ENCODE results near the gene VAMP1. TPM values are rescaled to one million over a fixed set of nuclear protein-coding genes. Genes with fewer than 3 reads are reported as not detected.
"Not testable (repeated sequence)": the region's sequence is repeated elsewhere in the genome, so short reads cannot be mapped to it uniquely, and the experiment has no call there.

The VAMP1 gene
- total and polyA plus RNA-seq, 4 donors = 38.3 to 279 (median 232) TPM

DNA sequence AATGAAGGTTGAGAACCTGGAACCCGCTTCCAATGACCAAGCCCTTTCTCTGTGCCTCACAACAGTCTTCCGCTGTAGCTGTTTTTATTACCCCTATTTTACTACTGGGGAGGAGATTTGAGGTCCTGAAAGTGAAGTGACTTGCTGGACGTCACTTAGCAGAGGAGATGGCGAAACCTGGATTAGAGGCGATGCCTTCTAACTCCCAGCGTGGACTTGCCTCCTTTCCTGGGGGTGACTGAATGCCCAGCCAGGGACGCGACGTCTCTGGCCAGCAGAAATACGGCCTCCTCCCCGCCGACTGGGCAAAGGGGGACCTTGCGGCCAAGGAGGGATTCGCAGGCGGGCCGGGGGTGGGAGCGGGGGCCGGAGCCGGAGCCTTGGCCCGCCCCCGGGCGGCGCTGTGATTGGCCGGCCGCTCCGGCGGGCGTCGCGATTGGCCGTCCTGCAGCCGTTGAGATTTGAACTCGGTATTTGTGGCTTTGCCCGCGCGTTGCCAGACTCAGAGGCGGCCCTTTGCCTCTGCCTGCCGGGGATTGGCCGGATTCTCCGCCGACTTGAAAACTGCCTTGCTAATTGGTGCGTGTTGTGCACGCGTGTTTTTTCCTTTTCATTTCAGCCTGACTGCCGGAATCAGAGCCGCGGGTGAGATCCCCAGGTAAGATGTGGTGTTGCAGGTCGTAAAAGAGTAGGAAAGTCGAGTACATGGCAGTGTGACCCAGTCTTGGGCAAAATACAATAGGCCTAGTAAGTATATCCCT lies 23.2 kb upstream of the VAMP1 start, which contains the start of gene NCAPD2:
TSS of gene NCAPD2 (plus strand) at position 606 of the 761 bp plus-strand sequence. CDS start 997 bp downstream, outside the sequence.
- Histone ChIP-seq H3K27me3 (ENCODE audit: control insufficient read depth, insufficient read depth, low read length) (no peaks in the 10 kb centered on the region), H3K36me3 (ENCODE audit: control insufficient read depth, insufficient read depth, low read length) (peaks cover 17% of the 10 kb centered on the region), H3K4me3 (ENCODE audit: low read depth, low read length) (peak within 1 kb of the TSS; percentile 91), H3K27ac (ENCODE audit: low read depth, low read length) (peak within 1 kb of the TSS; percentile 99), H3K4me1 (ENCODE audit: control insufficient read depth, insufficient read depth, low read length) (no peaks in the 10 kb centered on the region), H3K9me3 (ENCODE audit: control insufficient read depth, insufficient read depth, low read length) (no peaks in the 10 kb centered on the region)
- DNase-seq (ENCODE audit: low read depth in 4 of 6, low spot score in 6 of 6) = peak; percentile 84 to 98 (median 92)
- under 1% methylated on average over 47 of the region's 49 CpGs for WGBS (ENCODE audit: insufficient coverage)

DNA sequence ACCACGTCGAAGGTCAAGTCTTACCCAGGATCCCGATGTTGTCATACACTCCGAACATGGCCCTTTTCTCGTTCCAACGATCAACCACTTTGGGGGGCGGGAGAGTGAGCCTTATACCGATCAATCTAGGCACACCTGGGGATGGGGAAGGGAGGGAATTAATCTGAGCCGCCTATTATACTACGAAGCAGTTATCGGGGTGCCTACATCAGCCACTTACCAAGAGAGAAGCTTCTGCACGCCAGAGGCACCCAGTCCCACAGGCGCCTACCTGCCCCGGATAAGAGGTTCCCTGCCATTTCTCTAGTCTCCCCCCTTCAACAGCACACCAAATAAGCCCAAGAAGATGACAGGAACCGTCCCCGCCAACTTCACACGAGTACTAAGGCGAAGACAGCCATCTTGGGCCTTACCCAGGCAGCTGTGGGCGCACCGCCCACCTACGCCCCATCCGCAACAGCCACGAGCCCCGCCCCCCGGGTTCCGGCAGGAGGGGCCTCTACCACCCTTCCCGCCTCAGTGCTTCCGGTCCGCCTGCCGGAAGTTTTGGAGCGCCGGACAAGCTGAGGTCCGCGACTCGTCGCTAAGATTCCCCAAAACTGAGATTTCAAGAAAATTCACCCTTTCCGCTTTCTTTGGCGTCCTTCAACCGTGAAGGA lies 22.5 kb upstream of the VAMP1 start, which contains the start of gene MRPL51:
TSS of gene MRPL51 (minus strand) at position 425 of the 659 bp plus-strand sequence. CDS start at position 299, 126 bp downstream.
- peaks cover 15% of the 10 kb centered on the region for H3K36me3 ChIP-seq (ENCODE audit: control insufficient read depth, insufficient read depth, low read length)
- H3K27me3 ChIP-seq (ENCODE audit: control insufficient read depth, insufficient read depth, low read length) = no peaks in the 10 kb centered on the region
- no peaks in the 10 kb centered on the region for H3K4me1 ChIP-seq (ENCODE audit: control insufficient read depth, insufficient read depth, low read length)
- no peaks in the 10 kb centered on the region for H3K9me3 ChIP-seq (ENCODE audit: control insufficient read depth, insufficient read depth, low read length)
- H3K27ac ChIP-seq (ENCODE audit: low read depth, low read length) = peak within 1 kb of the TSS; percentile 99
- peak; percentile 76 to 98 (median 92) for DNase-seq (ENCODE audit: low read depth in 4 of 6, low spot score in 6 of 6)
- WGBS (ENCODE audit: insufficient coverage) = 0% methylated on average over 28 of the region's 39 CpGs
- H3K4me3 ChIP-seq (ENCODE audit: low read depth, low read length) = peak within 1 kb of the TSS; percentile 91

DNA sequence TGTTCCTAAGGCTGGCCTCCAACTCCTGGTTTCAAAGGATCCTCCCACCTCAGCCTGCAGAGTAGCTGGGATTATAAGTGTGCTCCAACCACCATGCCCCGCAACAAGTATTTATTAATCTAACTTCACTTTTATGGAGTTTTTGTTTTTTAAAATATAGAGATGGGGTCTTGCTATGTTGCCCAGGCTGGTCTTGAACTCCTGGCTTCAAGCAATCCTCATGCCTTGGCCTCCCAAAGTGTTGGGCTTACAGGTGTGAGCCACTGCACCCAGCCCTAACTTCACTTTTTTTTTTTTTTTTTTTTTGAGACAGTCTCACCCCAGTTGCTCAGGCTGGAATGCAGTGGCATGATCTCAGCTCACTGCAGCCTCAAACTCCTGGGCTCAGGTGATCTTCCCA lies 20.2 kb upstream of the VAMP1 start:
- not testable (repeated sequence) for H3K36me3 ChIP-seq (ENCODE audit: control insufficient read depth, insufficient read depth, low read length); H3K9me3 ChIP-seq (ENCODE audit: control insufficient read depth, insufficient read depth, low read length); H3K27ac ChIP-seq (ENCODE audit: low read depth, low read length); H3K27me3 ChIP-seq (ENCODE audit: control insufficient read depth, insufficient read depth, low read length); H3K4me1 ChIP-seq (ENCODE audit: control insufficient read depth, insufficient read depth, low read length); DNase-seq (ENCODE audit: low read depth in 4 of 6, low spot score in 6 of 6); H3K4me3 ChIP-seq (ENCODE audit: low read depth, low read length)
- no CpG with 5 or more reads among the region's 1 CpG for WGBS (ENCODE audit: insufficient coverage)

DNA sequence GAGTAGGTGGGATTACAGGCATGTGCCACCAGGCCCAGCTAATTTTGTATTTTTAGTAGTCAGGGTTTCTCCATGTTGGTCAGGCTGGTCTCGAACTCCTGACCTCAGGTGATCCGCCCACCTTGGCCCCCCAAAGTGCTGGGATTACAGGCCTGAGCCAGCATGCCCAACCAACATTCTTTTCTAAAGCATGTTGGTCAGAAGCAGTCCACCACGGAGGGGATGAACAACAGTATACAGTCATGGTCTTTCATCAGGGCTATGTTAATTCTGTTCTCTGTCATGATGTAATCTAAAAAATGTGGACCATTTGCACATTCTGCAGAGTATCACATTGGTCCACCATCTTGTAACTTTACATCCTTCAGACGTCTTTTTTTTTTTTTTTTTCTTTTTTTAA lies 19.0 kb upstream of the VAMP1 start:
- no peak for DNase-seq (ENCODE audit: low read depth in 4 of 6, low spot score in 6 of 6)
- no peak overlapping the region for H3K4me3 ChIP-seq (ENCODE audit: low read depth, low read length)
- WGBS (ENCODE audit: insufficient coverage) = 66% methylated on average over 3 of the region's 4 CpGs

DNA sequence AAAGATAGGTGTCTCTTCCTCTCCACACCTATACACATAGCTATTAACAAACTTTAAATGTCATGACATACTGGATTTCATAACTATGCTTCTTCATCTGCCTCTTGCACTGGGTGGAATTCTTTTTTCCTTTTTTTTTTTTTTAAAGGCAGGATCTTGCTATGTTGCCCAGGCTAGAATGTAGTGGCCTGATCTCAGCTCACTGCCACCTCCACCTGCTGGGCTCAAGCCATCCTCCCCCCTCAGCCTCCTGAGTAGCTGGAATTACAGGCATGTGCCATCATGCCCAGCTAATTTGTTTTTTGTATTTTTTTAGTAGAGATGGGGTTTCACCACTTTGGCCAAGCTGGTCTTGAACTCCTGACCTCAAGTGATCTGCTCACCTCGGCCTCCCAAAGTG lies 17.8 kb upstream of the VAMP1 start:
- H3K4me3 ChIP-seq (ENCODE audit: low read depth, low read length) = no peak overlapping the region
- 88% methylated on average over 1 of the region's 1 CpG for WGBS (ENCODE audit: insufficient coverage)
- no peaks in the 10 kb centered on the region for H3K27me3 ChIP-seq (ENCODE audit: control insufficient read depth, insufficient read depth, low read length)
- peaks cover 6% of the 10 kb centered on the region for H3K36me3 ChIP-seq (ENCODE audit: control insufficient read depth, insufficient read depth, low read length)
- DNase-seq (ENCODE audit: low read depth in 4 of 6, low spot score in 6 of 6) = no peak
- no peaks in the 10 kb centered on the region for H3K4me1 ChIP-seq (ENCODE audit: control insufficient read depth, insufficient read depth, low read length)
- no peaks in the 10 kb centered on the region for H3K9me3 ChIP-seq (ENCODE audit: control insufficient read depth, insufficient read depth, low read length)
- no peak overlapping the region for H3K27ac ChIP-seq (ENCODE audit: low read depth, low read length)

More for the DNA sequence above, 19.0 kb upstream of the VAMP1 start:
- Histone ChIP-seq H3K4me1 (ENCODE audit: control insufficient read depth, insufficient read depth, low read length) (no peaks in the 10 kb centered on the region), H3K27me3 (ENCODE audit: control insufficient read depth, insufficient read depth, low read length) (no peaks in the 10 kb centered on the region), H3K9me3 (ENCODE audit: control insufficient read depth, insufficient read depth, low read length) (no peaks in the 10 kb centered on the region), H3K36me3 (ENCODE audit: control insufficient read depth, insufficient read depth, low read length) (peaks cover 6% of the 10 kb centered on the region), H3K27ac (ENCODE audit: low read depth, low read length) (no peak overlapping the region)

DNA sequence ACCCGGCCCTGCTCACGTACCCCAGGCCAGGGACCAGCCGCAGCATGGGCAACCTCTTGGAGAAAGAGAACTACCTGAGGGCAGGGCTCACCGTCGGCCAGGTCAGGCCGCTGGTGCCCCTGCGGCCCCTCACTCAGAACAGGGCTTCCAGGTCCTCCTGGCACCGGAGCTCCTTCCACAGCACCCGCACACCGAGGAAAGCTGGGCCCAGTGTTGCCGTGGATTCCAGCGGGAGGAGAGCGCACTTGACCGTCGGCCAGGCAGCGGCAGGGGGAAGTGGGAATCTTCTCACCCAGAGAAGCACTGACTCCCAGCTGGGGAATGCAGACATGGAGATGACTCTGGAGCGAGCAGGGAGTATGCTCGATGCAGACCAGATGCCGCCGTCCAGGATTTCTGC lies 7.9 kb upstream of the VAMP1 start:
- no peak overlapping the region for H3K4me3 ChIP-seq (ENCODE audit: low read depth, low read length)
- H3K9me3 ChIP-seq (ENCODE audit: control insufficient read depth, insufficient read depth, low read length) = no peaks in the 10 kb centered on the region
- H3K36me3 ChIP-seq (ENCODE audit: control insufficient read depth, insufficient read depth, low read length) = no peaks in the 10 kb centered on the region
- no peak overlapping the region for H3K27ac ChIP-seq (ENCODE audit: low read depth, low read length)
- H3K4me1 ChIP-seq (ENCODE audit: control insufficient read depth, insufficient read depth, low read length) = no peaks in the 10 kb centered on the region
- WGBS (ENCODE audit: insufficient coverage) = 89% methylated on average over 20 of the region's 20 CpGs
- DNase-seq (ENCODE audit: low read depth in 4 of 6, low spot score in 6 of 6) = no peak
- peaks cover 2% of the 10 kb centered on the region for H3K27me3 ChIP-seq (ENCODE audit: control insufficient read depth, insufficient read depth, low read length)

DNA sequence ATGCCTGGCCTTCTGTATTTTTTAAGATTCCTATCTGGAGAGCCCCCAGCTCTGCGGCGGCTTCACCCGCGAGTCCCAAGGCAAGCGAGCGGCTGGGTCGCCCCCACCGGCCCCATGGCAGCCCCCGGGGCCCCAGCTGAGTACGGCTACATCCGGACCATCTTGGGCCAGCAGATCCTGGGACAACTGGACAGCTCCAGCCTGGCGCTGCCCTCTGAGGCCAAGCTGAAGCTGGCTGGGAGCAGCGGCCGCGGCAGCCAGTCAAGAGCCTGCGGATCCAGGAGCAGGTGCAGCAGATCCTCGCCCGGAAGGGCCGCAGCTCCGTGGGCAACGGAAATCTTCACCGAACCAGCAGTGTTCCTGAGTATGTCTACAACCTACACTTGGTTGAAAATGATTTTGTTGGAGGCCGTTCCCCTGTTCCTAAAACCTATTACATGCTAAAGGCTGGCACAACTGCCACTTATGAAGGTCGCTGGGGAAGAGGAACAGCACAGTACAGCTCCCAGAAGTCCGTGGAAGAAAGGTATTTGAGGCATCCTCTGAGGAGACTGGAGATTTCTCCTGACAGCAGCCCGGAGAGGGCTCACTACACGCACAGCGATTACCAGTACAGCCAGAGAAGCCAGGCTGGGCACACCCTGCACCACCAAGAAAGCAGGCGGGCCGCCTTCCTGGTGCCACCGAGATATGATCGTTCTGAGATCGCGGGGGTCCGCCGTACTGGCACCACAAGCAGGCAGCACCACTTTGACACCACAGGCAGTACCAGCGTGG lies 7.3 kb upstream of the VAMP1 start:
- not testable (repeated sequence) for H3K36me3 ChIP-seq (ENCODE audit: control insufficient read depth, insufficient read depth, low read length); DNase-seq (ENCODE audit: low read depth in 4 of 6, low spot score in 6 of 6); H3K9me3 ChIP-seq (ENCODE audit: control insufficient read depth, insufficient read depth, low read length); H3K27me3 ChIP-seq (ENCODE audit: control insufficient read depth, insufficient read depth, low read length); H3K4me1 ChIP-seq (ENCODE audit: control insufficient read depth, insufficient read depth, low read length); H3K4me3 ChIP-seq (ENCODE audit: low read depth, low read length); H3K27ac ChIP-seq (ENCODE audit: low read depth, low read length)
- 97% methylated on average over 36 of the region's 37 CpGs for WGBS (ENCODE audit: insufficient coverage)

DNA sequence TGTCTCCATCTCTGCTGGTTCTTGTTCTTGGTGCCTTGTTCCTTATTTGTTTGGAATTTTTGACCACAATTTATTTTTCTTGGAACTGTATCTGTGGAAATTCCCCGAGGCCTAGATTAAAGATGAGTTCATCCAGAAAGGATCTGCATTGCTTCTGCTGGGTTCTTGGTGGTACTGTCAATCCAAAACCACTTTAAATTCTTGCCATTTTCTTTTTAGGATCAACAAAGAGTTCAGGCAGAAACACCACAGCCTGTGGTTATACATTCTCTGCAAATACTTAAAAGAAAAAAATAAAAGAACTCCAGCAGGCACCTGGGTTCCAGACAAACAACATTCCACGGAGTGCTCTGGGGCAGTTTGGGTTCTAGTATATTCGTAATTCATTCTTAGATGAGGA lies 6.0 kb upstream of the VAMP1 start:
- peaks cover 2% of the 10 kb centered on the region for H3K27me3 ChIP-seq (ENCODE audit: control insufficient read depth, insufficient read depth, low read length)
- no peak overlapping the region for H3K4me3 ChIP-seq (ENCODE audit: low read depth, low read length)
- peaks cover under 1% of the 10 kb centered on the region for H3K4me1 ChIP-seq (ENCODE audit: control insufficient read depth, insufficient read depth, low read length)
- WGBS (ENCODE audit: insufficient coverage) = 100% methylated on average over 1 of the region's 3 CpGs
- no peaks in the 10 kb centered on the region for H3K36me3 ChIP-seq (ENCODE audit: control insufficient read depth, insufficient read depth, low read length)
- no peaks in the 10 kb centered on the region for H3K9me3 ChIP-seq (ENCODE audit: control insufficient read depth, insufficient read depth, low read length)
- no peak for DNase-seq (ENCODE audit: low read depth in 4 of 6, low spot score in 6 of 6)
- H3K27ac ChIP-seq (ENCODE audit: low read depth, low read length) = no peak overlapping the region

DNA sequence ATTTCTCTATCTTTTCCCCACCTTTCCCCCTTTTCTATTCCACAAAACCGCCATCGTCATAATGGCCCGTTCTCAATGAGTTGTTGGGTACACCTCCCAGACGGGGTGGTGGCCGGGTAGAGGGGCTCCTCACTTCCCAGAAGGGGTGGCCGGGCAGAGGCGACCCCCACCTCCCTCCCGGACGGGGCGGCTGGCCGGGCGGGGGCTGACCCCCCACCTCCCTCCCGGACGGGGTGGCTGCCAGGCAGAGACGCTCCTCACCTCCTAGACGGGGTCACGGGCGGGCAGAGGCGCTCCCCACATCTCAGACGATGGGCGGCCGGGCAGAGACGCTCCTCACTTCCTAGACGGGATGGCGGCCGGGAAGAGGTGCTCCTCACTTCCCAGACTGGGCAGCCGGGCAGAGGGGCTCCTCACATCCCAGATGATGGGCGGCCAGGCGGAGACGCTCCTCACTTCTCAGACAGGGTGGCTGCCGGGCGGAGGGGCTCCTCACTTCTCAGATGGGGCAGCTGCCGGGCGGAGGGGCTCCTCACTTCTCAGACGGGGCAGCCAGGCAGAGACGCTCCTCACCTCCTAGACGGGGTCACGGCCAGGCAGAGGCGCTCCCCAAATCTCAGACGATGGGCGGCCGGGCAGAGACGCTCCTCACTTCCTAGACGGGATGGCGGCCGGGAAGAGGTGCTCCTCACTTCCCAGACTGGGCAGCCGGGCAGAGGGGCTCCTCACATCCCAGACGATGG lies 4.9 kb upstream of the VAMP1 start:
- not testable (repeated sequence) for H3K36me3 ChIP-seq (ENCODE audit: control insufficient read depth, insufficient read depth, low read length); H3K9me3 ChIP-seq (ENCODE audit: control insufficient read depth, insufficient read depth, low read length); DNase-seq (ENCODE audit: low read depth in 4 of 6, low spot score in 6 of 6); H3K4me1 ChIP-seq (ENCODE audit: control insufficient read depth, insufficient read depth, low read length); H3K27me3 ChIP-seq (ENCODE audit: control insufficient read depth, insufficient read depth, low read length); H3K27ac ChIP-seq (ENCODE audit: low read depth, low read length); H3K4me3 ChIP-seq (ENCODE audit: low read depth, low read length)
- 96% methylated on average over 23 of the region's 48 CpGs for WGBS (ENCODE audit: insufficient coverage)
